Measurements from ENCODE around the gene SCYL1. TPM values are rescaled to one million over a fixed set of nuclear protein-coding genes. Genes with fewer than 3 reads are reported as not detected.
"Not testable (repeated sequence)": the region's sequence is repeated elsewhere in the genome, so short reads cannot be mapped to it uniquely, and the experiment has no call there.

SCYL1 gene
- polyA plus RNA-seq, 1 donor: 43.6 TPM

GRCh38 chr11:65505466-65506289 lies 19.2 kb upstream of the SCYL1 start:
- no peak for DNase-seq (ENCODE audit: low read depth)

GRCh38 chr11:65506290-65506771 lies 18.6 kb upstream of the SCYL1 start:
- no peak for DNase-seq (ENCODE audit: low read depth)

GRCh38 chr11:65506772-65507505 lies 17.9 kb upstream of the SCYL1 start:
- DNase-seq (ENCODE audit: low read depth): no peak

GRCh38 chr11:65512311-65512710 lies 12.6 kb upstream of the SCYL1 start:
- not testable (repeated sequence) for DNase-seq (ENCODE audit: low read depth)

- DNase-seq (ENCODE audit: low read depth): no peak
Measured at GRCh38 chr11:65516135-65516968, 8.5 kb upstream of the SCYL1 start.

- DNase-seq (ENCODE audit: low read depth): not testable (repeated sequence)
Measured at GRCh38 chr11:65518941-65519549, 5.8 kb upstream of the SCYL1 start.

GRCh38 chr11:65521777-65522521 lies 2.9 kb upstream of the SCYL1 start:
- not testable (repeated sequence) for DNase-seq (ENCODE audit: low read depth)

GRCh38 chr11:65522718-65523630 lies 1.9 kb upstream of the SCYL1 start:
- DNase-seq (ENCODE audit: low read depth): not testable (repeated sequence)

GRCh38 chr11:65523631-65523968 lies 1.3 kb upstream of the SCYL1 start:
- DNase-seq (ENCODE audit: low read depth): not testable (repeated sequence)

- DNase-seq (ENCODE audit: low read depth): no peak
Measured at GRCh38 chr11:65524014-65524740, 706 bp upstream of the SCYL1 start.

- DNase-seq (ENCODE audit: low read depth): no peak
Measured at GRCh38 chr11:65525546-65526480, 930 bp downstream of the SCYL1 start.

GRCh38 chr11:65526744-65527143 lies 1.9 kb downstream of the SCYL1 start:
- no peak for DNase-seq (ENCODE audit: low read depth)

- DNase-seq (ENCODE audit: low read depth): no peak
Measured at GRCh38 chr11:65528819-65529350, 4.0 kb downstream of the SCYL1 start.

- no peak for DNase-seq (ENCODE audit: low read depth)
Measured at GRCh38 chr11:65529475-65530156, 4.7 kb downstream of the SCYL1 start.

- no peak for DNase-seq (ENCODE audit: low read depth)
Measured at GRCh38 chr11:65530157-65530496, 5.2 kb downstream of the SCYL1 start.

- DNase-seq (ENCODE audit: low read depth): no peak
Measured at GRCh38 chr11:65532388-65533064, 7.6 kb downstream of the SCYL1 start.

GRCh38 chr11:65535102-65535501 lies 10.2 kb downstream of the SCYL1 start:
- no peak for DNase-seq (ENCODE audit: low read depth)
